Stimulated activated CD4-positive, alpha-beta T cell treated with anti-CD3 and anti-CD28 coated beads, Interleukin-4, amount 100 ng/mL, for 4 hours (primary cell): ENCODE measurements around the gene CUL7.
"Not testable (repeated sequence)": the region's sequence is repeated elsewhere in the genome, so short reads cannot be mapped to it uniquely, and the experiment has no call there.

Source experiments
- DNase-seq, 2 experiments: peaks; one replicate each; pipeline ENCODE4 v3.0.0-alpha.2; 2020

CUL7 gene

DNA sequence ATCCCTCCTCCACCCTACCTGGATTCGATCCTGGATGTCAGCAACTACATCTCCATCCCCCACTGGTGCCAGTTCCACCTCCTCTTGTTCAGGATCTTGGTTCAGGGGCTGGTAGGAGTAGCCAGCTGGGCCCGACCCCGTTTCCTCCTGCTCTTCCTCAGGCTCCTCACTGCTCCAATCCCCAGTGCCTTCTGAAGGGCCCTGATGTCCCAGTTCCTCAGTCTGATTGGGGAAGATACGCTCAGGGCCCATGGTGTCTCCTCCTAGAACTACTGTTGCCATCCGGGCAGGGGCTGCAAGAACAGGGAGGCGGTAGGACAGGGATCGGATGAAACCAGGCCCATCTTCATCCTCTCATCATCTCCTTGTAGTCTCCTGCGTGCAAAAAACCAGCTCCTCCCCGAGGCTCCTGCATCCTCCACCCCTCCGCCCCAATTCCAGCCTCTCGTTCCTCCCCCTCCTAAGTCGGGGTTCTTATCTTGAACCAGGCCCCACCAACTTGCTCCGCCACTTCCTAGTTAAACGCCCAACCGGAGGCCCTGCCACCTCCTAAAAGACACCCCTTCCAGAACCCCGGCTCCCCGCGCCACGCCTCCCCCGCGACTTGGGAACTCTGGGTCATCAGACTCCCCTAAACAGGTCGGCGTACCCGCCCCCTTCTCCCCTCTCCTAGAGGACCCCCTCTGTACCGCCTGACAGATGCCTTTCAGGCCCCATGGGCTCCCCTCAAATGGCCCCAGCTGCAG lies 40.4 kb downstream of the CUL7 start:
- no peak for DNase-seq

DNA sequence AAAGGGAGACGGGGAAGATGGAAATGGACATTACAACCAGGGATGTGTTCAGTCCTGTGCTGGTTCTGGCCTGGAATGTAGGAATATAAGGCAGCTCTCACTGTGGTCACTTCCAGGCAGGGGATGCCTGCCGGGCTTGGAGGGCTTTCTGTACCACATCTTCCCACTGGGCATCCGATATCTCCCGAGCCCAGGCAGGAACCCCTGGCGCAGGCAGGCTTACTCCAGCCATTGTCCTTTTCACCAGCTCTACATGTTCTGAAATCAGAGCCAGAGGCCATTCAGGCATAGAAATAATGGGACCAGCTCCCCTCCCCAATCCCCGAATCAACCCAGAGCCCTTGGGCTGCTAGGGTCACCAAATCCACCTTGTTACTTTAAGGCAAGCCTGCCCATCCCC lies 41.3 kb downstream of the CUL7 start:
- no peak for DNase-seq

DNA sequence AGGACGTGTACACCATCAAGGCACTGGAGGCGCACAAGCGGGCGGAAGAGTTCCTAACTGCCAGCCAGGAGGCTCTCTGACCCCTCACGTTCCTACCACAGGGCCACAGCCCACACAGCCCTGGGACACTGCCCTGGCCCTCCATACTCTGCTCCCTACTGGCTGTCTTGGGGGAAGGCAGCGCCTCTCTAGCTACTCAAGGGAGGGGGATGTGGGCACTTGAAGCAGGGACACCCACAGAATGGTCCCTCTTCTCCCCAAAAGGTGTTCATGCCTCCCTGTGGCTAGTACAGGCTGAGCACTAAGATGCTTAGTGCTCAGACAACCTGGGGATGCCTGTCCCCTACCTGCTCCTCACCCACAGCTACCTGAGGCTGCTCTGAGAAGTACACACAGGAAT lies 42.4 kb downstream of the CUL7 start:
- DNase-seq, result no peak

DNA sequence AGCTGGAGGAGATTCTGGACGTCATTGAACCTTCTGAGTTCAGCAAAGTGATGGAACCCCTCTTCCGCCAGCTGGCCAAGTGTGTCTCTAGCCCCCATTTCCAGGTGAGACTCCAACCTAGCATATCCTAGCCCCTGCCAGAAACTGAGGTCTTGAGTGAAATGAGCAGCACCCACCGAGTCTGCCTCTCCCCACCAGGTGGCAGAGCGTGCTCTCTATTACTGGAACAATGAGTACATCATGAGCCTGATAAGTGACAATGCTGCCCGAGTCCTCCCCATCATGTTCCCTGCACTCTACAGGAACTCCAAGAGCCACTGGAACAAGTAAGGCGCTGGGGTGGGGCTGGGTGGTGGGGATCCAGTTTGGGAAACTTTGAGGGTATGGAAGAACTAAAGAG lies 44.5 kb downstream of the CUL7 start:
- DNase-seq, result peak; percentile 20 to 30

DNA sequence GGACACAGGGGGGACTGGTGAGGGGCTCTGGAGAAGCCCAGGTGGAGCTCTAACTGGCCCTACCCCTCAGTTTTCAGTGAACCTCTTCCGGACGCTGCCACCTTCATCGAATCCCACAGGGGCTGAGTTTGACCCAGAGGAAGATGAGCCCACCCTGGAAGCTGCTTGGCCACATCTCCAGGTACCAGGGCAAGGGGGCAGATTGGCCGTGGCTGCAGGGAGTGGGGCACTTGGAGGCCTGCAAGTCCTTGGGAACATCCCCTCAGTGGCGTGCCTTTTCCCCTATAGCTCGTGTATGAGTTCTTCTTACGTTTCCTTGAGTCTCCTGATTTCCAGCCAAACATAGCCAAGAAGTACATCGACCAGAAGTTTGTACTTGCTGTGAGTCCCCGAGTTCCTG lies 46.5 kb downstream of the CUL7 start:
- DNase-seq, result no peak

DNA sequence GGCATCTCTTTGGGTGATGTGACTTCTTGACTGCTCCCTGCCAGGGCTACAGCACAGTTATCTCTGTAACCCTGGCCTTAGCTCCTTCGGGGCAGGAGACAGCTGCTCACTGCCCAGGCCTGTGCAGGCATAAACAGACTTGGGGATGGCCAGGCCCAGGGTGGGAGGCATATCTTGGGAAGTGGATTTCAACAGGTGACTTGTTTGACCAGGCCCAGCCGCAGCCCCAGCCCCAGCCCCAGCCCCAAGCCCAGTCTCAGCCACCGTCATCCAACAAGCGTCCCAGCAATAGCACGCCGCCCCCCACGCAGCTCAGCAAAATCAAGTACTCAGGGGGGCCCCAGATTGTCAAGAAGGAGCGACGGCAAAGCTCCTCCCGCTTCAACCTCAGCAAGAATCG lies 47.4 kb downstream of the CUL7 start:
- no peak for DNase-seq

DNA sequence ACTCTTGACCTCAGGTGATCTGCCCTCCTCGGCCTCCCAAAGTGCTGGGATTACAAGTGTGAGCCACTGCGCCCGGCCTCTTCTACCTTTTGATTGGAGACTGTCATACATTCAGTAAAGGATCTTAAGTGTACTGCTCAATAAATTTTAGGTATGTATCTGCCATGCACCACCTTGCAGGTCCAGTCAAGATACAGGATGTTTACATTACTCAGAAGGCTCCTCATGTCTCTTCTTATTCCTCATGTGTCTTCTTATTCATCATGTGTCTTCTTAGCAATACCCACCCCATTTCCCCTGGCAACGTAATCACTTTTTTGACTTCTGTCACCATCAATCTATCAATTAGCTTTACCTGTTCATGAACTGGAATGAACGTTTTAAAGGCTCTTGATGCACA lies 47.8 kb downstream of the CUL7 start:
- DNase-seq, result no peak

DNA sequence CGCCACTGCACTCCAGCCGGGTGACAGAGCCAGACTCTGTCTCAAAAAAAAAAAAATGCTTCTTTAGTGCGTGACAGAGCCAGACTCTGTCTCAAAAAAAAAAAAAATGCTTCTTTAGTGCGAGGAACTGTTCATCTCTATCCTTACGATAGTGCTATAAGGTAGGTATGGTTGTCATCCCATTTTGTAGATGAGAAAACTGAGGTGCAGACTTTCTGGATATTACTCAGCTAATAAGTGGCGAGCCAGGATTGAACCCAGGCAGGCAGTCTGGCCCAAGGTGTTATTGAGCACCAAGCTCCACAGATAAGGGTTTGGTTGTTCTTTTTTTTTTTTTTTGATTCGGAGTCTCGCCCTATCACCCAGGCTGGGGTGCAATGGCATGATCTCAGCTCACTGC lies 51.8 kb downstream of the CUL7 start:
- no peak for DNase-seq

DNA sequence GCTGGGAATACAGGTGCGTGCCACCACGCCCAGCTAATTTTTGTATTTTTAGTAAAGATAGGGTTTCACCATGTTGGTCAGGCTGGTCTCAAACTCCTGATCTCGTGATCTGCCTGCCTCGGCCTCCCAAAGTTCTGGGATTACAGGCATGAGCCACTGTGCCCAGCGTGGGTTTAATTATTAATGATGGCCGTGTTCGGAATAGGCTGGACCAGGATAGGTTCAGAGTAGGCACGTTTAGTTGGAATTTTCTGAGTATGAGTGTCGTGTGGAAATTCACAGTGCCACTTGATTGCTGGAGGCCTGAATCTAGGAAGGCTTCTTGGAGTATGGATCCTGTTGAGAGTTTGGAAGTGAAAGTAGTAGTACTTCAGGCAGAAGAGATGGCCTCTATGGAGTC lies 55.4 kb downstream of the CUL7 start:
- not testable (repeated sequence) for DNase-seq

DNA sequence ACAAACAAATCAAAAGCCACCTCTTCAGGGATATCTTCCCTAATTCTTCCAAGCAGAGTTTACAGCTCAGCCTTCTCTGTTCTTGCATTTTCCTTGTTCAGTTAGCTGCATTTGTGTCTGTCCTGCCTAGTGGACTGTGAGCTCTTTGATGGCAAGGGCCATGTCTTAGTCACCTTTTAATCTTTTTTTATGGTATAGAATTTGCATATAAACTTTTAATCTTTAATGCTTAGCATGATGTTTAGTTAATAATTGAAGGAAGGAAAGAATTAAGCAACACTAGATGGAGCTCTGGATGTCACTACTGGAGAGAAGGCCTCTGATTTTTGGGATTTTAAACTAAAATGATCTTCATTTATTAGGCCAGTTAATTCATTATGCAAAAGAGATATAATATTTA lies 57.1 kb downstream of the CUL7 start:
- no peak for DNase-seq

DNA sequence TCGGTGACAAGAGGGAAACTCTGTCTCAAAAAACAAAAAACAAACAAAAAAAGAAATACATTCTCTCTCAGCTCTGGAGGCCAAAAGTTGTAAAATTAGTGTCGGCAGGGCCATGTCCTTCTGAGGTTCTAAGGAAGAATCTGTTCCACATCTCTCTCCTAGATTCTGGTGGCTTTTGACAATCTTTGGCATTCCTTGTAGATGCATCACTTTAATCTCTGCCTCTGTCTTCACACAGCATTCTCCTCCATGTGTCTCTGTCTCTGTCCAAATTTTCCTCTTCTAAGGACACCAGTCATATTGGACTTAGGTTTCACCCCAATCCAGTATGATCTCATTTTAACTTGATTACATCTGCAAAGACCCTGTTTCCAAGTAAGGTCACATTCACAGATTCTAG lies 60.2 kb downstream of the CUL7 start:
- no peak for DNase-seq

DNA sequence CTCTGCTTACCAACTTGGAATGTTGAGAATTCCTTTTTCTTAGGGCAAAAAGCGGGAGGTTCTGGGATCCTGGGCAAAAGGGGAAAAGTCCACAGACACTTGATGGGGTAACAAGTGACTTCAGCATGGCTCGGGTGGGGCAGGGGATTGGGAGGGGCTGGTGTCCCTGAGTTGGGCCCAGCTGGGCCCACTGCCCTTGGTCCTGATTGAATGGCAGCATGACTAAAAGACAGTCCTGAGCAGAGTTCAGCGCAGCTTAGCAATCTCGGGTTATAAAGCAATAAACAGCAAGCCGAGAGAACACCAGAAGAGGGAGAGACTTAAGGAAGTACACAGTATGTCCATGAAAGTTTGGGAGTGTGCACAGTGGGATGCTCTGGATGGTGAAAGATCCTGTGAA lies 63.7 kb downstream of the CUL7 start:
- no peak for DNase-seq

DNA sequence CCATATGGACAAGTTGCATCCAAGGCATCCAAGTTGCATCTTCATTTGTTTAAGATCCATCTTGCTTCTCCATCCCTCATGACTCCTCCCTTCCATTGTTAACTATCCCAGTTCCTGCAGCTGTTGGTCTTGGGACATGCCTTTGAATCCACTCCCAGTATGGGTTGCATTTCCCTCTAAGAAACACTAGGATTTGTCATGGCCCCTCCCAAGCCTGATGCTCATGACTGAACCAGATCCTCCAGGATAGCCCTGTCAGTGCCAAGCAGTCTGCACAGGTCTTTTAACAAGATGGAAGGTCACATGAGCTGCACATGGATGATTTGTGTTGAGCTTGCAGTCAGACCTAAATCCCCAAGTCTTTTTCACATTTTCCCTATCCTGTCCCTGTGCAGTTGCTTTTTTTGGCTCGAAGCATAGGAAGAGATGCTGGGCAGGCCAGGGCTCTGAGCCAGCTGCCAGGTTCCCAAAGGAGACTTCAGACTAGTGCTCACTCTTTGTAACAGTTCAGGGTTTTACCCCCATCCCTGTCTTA lies 65.1 kb downstream of the CUL7 start:
- DNase-seq, result no peak
